Activated CD8-positive, alpha-beta T cell treated with anti-CD3 and anti-CD28 coated beads for 36 hours (primary cell): ENCODE data around the gene IFI27L2. TPM values are rescaled to one million over a fixed set of nuclear protein-coding genes. Genes with fewer than 3 reads are reported as not detected.

Experiments used
- ATAC-seq: fragments of 200-7000 bp; cut with Tn5 transposase; one replicate; pipeline ENCODE4 v1.10.0; 2021; ENCODE audit warnings: mild to moderate bottlenecking, moderate library complexity
- CTCF ChIA-PET: fragments of 350-600 bp; sonication (Branson Sonifier 250); formaldehyde crosslinking; loops from one replicate; lab custom pipeline; 2021; ENCODE audit warnings: antibody characterized with exemption; lab: Charles Lee
- POLR2A ChIA-PET: fragments of 350-600 bp; sonication (Branson Sonifier 250); formaldehyde crosslinking; loops from one replicate; lab custom pipeline; 2021; ENCODE audit warnings: antibody characterized with exemption; lab: Charles Lee
- DNase-seq: peaks from one replicate; pipeline ENCODE4 v3.0.0-alpha.2; 2020
- H3K27ac Mint-ChIP-seq: one replicate; pipeline ENCODE4 v1.8.0; 2021; ENCODE audit warnings: mild to moderate bottlenecking, mixed read lengths
- H3K27me3 Mint-ChIP-seq: one replicate; pipeline ENCODE4 v1.8.0; 2021; ENCODE audit warnings: mixed read lengths
- H3K36me3 Mint-ChIP-seq: one replicate; pipeline ENCODE4 v1.8.0; 2021; ENCODE audit warnings: low read depth, mixed read lengths
- H3K4me1 Mint-ChIP-seq: one replicate; pipeline ENCODE4 v1.8.0; 2021; ENCODE audit warnings: low read depth, mixed read lengths
- H3K4me3 Mint-ChIP-seq: one replicate; pipeline ENCODE4 v1.8.0; 2021; ENCODE audit warnings: mild to moderate bottlenecking, moderate library complexity, mixed read lengths
- H3K9me3 Mint-ChIP-seq: one replicate; pipeline ENCODE4 v1.8.0; 2021; ENCODE audit warnings: mixed read lengths
- CTCF ChIP-seq: fragments of 200-600 bp; IDR thresholded peaks from one replicate; pipeline ENCODE4 v1.8.0; 2022; ENCODE audit warnings: antibody characterized with exemption, mild to moderate bottlenecking
- intact Hi-C: fragments of 100-400 bp; cut with micrococcal nuclease; formaldehyde crosslinking; loops from one replicate; pipeline ENCODE4 v1.10.0; 2022
- total RNA-seq, 2 experiments: library from RNA; stranded (reverse); gene quantifications; one replicate each; pipeline ENCODE4 v1.2.3, GENCODE V29; 2021

Gene IFI27L2
- total RNA-seq, 2 experiments from 2014 or later, result 43.0 to 44.5 TPM

DNA sequence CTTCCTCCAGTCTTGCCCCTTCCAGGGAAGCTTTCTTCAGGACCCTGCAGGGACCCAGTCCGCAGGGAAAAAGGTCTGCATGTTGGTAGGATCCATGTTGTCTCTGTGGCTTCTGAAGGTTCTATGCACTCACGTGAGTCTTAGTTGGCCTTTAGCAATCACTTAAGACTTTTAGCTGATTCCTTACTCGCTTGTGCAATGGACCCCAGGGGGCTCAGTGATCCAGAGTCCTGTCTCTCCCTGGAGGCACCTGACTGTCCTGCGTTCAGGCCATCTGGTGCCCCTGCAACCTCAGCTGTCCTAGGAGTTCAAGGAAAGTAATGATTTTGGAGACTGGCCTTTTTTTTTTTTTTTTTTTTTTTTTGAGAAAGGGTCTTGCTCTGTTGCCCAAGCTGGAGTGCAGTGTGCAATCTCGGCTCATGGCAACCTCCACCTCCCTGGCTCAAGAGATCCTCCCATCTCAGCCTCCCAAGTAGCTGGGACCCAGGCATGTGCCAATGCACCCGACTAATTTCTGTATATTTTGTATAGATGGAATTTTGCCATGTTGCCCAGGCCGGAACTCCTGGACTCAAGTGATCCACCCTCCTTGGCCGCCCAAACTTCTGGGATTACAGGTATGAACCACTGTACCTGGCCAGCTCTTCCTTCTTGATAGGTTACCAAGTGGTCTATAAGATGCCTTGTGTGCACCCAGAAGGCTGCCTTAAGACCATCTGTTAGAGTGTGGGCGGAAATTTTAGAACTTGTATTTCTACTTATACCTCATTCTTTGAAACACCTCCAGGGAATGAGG lies 4.6 kb downstream of the IFI27L2 start:
- Mint-ChIP-seq H3K36me3 (peaks cover 1% of the 10 kb centered on the region), H3K27me3 (no peaks in the 10 kb centered on the region), H3K9me3 (peaks cover 12% of the 10 kb centered on the region), H3K27ac (no peak overlapping the region), H3K4me1 (peaks cover 7% of the 10 kb centered on the region), H3K4me3 (no peak overlapping the region)
- no peak for ATAC-seq
- POLR2A ChIA-PET, result interaction anchor here (1.4 kb wide), 1 partner anchor 41 kb away, joined by 3 read pairs; no protein-coding TSS in a partner anchor
- no peak for TF ChIP-seq CTCF
- CTCF ChIA-PET, result interaction anchor here (0.7 to 1.7 kb wide), 3 partner anchors 8 to 21 kb away, joined by 3 to 8 read pairs (median 3); no protein-coding TSS in a partner anchor
- intact Hi-C loops, result no loop called here
- no peak for DNase-seq

- no peak for TF ChIP-seq CTCF
- POLR2A ChIA-PET, result interaction anchor here (1.4 kb wide), 1 partner anchor 40 kb away, joined by 3 read pairs; no protein-coding TSS in a partner anchor
- no peaks in the 10 kb centered on the region for H3K27me3 Mint-ChIP-seq
- H3K4me1 Mint-ChIP-seq, result peaks cover 4% of the 10 kb centered on the region
- H3K4me3 Mint-ChIP-seq, result no peak overlapping the region
- H3K36me3 Mint-ChIP-seq, result peaks cover 1% of the 10 kb centered on the region
- DNase-seq, result no peak
- CTCF ChIA-PET, result interaction anchor here (1.7 kb wide), 1 partner anchor 13 kb away, joined by 8 read pairs; no protein-coding TSS in a partner anchor
- no peak for ATAC-seq
- peaks cover 16% of the 10 kb centered on the region for H3K9me3 Mint-ChIP-seq
- intact Hi-C loops, result no loop called here
- H3K27ac Mint-ChIP-seq, result no peak overlapping the region
Measured at GRCh38 chr14:94123868-94124267, 5.5 kb downstream of the IFI27L2 start.

DNA sequence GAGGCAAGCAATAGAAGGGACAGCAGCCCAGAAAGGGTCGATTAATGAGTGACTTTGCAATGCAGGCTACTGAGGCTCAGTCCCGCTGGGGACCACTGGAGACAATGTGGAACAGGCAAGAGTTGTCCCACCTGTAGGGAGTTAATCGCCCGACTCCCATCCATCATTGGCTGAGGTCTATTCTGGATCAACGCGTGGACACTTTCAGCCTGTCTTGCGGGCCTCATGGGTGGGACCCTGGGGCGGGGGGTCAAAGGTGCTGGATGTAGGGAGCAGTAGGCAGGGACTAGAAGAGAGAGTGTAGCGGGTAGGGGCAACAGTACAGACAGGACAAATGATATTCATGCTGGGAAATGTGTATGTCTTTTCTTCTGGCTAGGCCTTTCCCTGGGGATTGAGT lies 6.1 kb downstream of the IFI27L2 start:
- H3K27me3 Mint-ChIP-seq, result no peaks in the 10 kb centered on the region
- DNase-seq (no peak), ATAC-seq (no peak)
- H3K27ac Mint-ChIP-seq, result no peak overlapping the region
- H3K36me3 Mint-ChIP-seq, result peaks cover 1% of the 10 kb centered on the region
- H3K4me3 Mint-ChIP-seq, result no peak overlapping the region
- intact Hi-C loops, result no loop called here
- CTCF ChIA-PET, result interaction anchor here (1.0 to 2.1 kb wide), 2 partner anchors 9 to 13 kb away, joined by 4 to 12 read pairs; no protein-coding TSS in a partner anchor
- TF ChIP-seq CTCF, result no peak
- H3K9me3 Mint-ChIP-seq, result peaks cover 16% of the 10 kb centered on the region
- H3K4me1 Mint-ChIP-seq, result no peaks in the 10 kb centered on the region
- POLR2A ChIA-PET, result no interaction called here

DNA sequence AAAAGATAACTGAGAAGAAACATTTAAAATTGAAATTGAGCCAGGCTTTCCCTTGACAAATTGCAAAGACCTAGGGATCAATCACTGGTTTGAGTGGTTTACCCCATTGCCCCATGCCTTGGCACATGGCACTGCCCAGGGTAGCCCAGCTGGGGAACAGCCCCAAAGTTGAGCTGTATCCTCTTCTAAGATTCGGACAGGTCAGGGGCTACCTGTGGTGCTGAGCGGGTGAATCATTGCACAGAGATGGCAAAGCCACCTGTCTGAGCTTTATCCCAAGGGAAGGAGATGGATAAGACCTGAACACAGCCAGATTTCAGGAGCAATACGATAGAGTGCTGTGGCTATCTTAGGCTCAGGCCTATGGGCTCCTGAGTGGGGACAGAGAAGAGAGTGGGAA lies 7.0 kb downstream of the IFI27L2 start:
- DNase-seq (no peak), ATAC-seq (no peak)
- Mint-ChIP-seq H3K27ac (no peak overlapping the region), H3K4me1 (no peaks in the 10 kb centered on the region), H3K4me3 (no peak overlapping the region), H3K27me3 (no peaks in the 10 kb centered on the region), H3K9me3 (peaks cover 16% of the 10 kb centered on the region), H3K36me3 (peaks cover 1% of the 10 kb centered on the region)
- CTCF ChIA-PET, result interaction anchor here (1.0 to 2.1 kb wide), 2 partner anchors 10 to 14 kb away, joined by 4 to 12 read pairs; no protein-coding TSS in a partner anchor
- POLR2A ChIA-PET, result no interaction called here
- intact Hi-C loops, result no loop called here
- no peak for TF ChIP-seq CTCF

- no peaks in the 10 kb centered on the region for H3K27me3 Mint-ChIP-seq
- intact Hi-C loops, result no loop called here
- no peak overlapping the region for H3K4me3 Mint-ChIP-seq
- H3K4me1 Mint-ChIP-seq, result no peaks in the 10 kb centered on the region
- ChIA-PET CTCF (interaction anchor here (2.1 kb wide), 1 partner anchor 11 kb away, joined by 12 read pairs; no protein-coding TSS in a partner anchor), POLR2A (no interaction called here)
- peaks cover 16% of the 10 kb centered on the region for H3K9me3 Mint-ChIP-seq
- H3K36me3 Mint-ChIP-seq, result no peaks in the 10 kb centered on the region
- no peak for TF ChIP-seq CTCF
- DNase-seq (no peak), ATAC-seq (no peak)
- H3K27ac Mint-ChIP-seq, result no peak overlapping the region
Measured at GRCh38 chr14:94121485-94121884, 7.9 kb downstream of the IFI27L2 start.
